ENCODE data around the gene RGS7. TPM values are rescaled to one million over a fixed set of nuclear protein-coding genes. Genes with fewer than 3 reads are reported as not detected.
"Not testable (repeated sequence)": the region's sequence is repeated elsewhere in the genome, so short reads cannot be mapped to it uniquely, and the experiment has no call there.

Gene RGS7
- polyA plus RNA-seq, 3 donors from 2014 or later = not detected

GRCh38 chr1:241235256-241235897, 121.6 kb downstream of the RGS7 start:
- Mint-ChIP-seq H3K9me3 (peaks cover 3 to 24% (median 7%) of the 10 kb centered on the region in 6 donors), H3K4me3 (no peak overlapping the region), H3K36me3 (no peaks in the 10 kb centered on the region), H3K27me3 (ENCODE audit: low read depth in 3 of 3) (peaks cover 0 to 2% (median 0%) of the 10 kb centered on the region in 3 donors), H3K27ac (no peak overlapping the region), H3K4me1 (no peaks in the 10 kb centered on the region)
- DNase-seq = no peak

DNA sequence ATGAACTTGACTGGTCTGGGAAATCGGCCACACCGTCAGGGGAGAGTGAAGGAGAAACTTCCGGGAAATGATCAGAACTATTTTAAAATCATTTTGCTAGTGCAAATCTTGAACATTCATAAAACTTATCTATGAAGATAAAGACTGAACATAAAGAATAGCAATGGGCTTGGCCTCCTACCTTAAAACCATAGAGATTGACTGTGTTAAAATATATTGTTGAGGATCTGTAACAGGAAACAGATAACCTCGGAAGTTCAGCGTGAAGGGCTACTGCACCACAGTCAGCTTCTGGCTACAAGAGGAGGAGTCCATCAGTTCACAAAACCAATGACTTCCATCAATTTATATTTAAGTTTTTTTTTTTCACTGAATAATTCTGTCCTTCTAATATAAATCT, 127.3 kb downstream of the RGS7 start:
- Mint-ChIP-seq H3K9me3 (peaks cover 0 to 18% (median 8%) of the 10 kb centered on the region in 6 donors), H3K4me3 (no peak overlapping the region), H3K36me3 (no peaks in the 10 kb centered on the region), H3K27ac (no peak overlapping the region), H3K4me1 (no peaks in the 10 kb centered on the region), H3K27me3 (ENCODE audit: low read depth in 3 of 3) (no peaks in the 10 kb centered on the region)
- no peak for DNase-seq

- no peak overlapping the region for H3K4me3 Mint-ChIP-seq
- H3K4me1 Mint-ChIP-seq = no peaks in the 10 kb centered on the region
- peaks cover 0 to 18% (median 8%) of the 10 kb centered on the region in 6 donors for H3K9me3 Mint-ChIP-seq
- H3K27ac Mint-ChIP-seq = no peak overlapping the region
- no peak for DNase-seq
- no peaks in the 10 kb centered on the region for H3K27me3 Mint-ChIP-seq (ENCODE audit: low read depth in 3 of 3)
- H3K36me3 Mint-ChIP-seq = no peaks in the 10 kb centered on the region
Measured at GRCh38 chr1:241229216-241229615, 127.8 kb downstream of the RGS7 start.

DNA sequence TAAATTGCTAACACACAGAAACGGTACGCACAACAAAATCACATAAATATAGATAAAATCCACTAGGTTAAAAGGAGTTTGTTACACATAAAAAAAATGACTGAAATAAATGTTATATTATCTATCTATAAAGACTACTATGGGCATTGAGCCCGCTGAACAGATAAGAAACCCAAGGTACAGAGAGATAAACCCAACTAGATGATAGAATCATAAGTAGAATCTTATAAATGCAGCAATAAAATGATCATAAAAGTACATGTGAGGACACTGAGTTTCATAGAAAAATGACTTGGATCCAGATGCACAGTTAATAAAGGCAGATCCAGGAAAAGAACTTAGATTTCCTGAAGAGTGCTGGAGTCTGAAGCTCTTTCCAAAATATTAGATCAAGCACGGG, 128.7 kb downstream of the RGS7 start:
- no peaks in the 10 kb centered on the region for H3K4me1 Mint-ChIP-seq
- H3K4me3 Mint-ChIP-seq = no peak overlapping the region
- H3K27me3 Mint-ChIP-seq (ENCODE audit: low read depth in 3 of 3) = no peaks in the 10 kb centered on the region
- H3K27ac Mint-ChIP-seq = no peak overlapping the region
- H3K9me3 Mint-ChIP-seq = peaks cover 0 to 19% (median 8%) of the 10 kb centered on the region in 6 donors
- DNase-seq = no peak
- H3K36me3 Mint-ChIP-seq = no peaks in the 10 kb centered on the region

- H3K4me1 Mint-ChIP-seq = no peaks in the 10 kb centered on the region
- H3K36me3 Mint-ChIP-seq = no peaks in the 10 kb centered on the region
- no peaks in the 10 kb centered on the region for H3K27me3 Mint-ChIP-seq (ENCODE audit: low read depth in 3 of 3)
- H3K4me3 Mint-ChIP-seq = no peak overlapping the region
- H3K27ac Mint-ChIP-seq = no peak overlapping the region
- no peak for DNase-seq
- H3K9me3 Mint-ChIP-seq = peaks cover 0 to 31% (median 7%) of the 10 kb centered on the region in 6 donors
Measured at GRCh38 chr1:241225741-241226140, 131.3 kb downstream of the RGS7 start.

- H3K4me3 Mint-ChIP-seq; H3K27ac Mint-ChIP-seq; H3K4me1 Mint-ChIP-seq; H3K27me3 Mint-ChIP-seq (ENCODE audit: low read depth in 3 of 3); H3K36me3 Mint-ChIP-seq; DNase-seq: not testable (repeated sequence)
- H3K9me3 Mint-ChIP-seq = peaks cover 3 to 30% (median 10%) of the 10 kb centered on the region in 6 donors
Measured at GRCh38 chr1:241224189-241224588, 132.8 kb downstream of the RGS7 start.

DNA sequence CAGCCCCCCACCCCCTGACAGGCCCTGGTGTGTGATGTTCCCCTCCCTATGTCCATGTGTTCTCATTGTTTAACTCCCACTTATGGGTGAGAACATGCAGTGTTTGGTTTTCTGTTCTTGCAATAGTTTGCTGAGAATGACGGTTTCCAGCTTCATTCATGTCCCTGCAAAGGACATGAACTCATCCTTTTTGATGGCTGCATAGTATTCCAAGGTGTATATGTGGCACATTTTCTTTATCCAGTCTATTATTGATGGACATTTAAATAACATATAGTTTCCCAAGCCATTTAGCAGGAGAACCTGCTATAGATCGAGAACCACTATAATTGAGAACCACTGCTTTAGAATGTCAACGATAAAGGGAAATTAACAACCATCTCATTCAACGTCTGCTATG, 134.2 kb downstream of the RGS7 start:
- H3K9me3 Mint-ChIP-seq = peaks cover 4 to 29% (median 12%) of the 10 kb centered on the region in 6 donors
- H3K4me1 Mint-ChIP-seq; H3K27ac Mint-ChIP-seq; DNase-seq; H3K36me3 Mint-ChIP-seq; H3K27me3 Mint-ChIP-seq (ENCODE audit: low read depth in 3 of 3); H3K4me3 Mint-ChIP-seq: not testable (repeated sequence)

- Mint-ChIP-seq H3K27ac (no peak overlapping the region), H3K27me3 (ENCODE audit: low read depth in 3 of 3) (no peaks in the 10 kb centered on the region), H3K4me1 (no peaks in the 10 kb centered on the region), H3K36me3 (no peaks in the 10 kb centered on the region), H3K9me3 (peaks cover 4 to 35% (median 12%) of the 10 kb centered on the region in 6 donors), H3K4me3 (no peak overlapping the region)
- no peak for DNase-seq
Measured at GRCh38 chr1:241221319-241221718, 135.7 kb downstream of the RGS7 start.

GRCh38 chr1:241220913-241221312, 136.1 kb downstream of the RGS7 start:
- not testable (repeated sequence) for H3K4me1 Mint-ChIP-seq; DNase-seq; H3K27me3 Mint-ChIP-seq (ENCODE audit: low read depth in 3 of 3); H3K36me3 Mint-ChIP-seq; H3K4me3 Mint-ChIP-seq; H3K27ac Mint-ChIP-seq
- H3K9me3 Mint-ChIP-seq = peaks cover 4 to 34% (median 12%) of the 10 kb centered on the region in 6 donors

DNA sequence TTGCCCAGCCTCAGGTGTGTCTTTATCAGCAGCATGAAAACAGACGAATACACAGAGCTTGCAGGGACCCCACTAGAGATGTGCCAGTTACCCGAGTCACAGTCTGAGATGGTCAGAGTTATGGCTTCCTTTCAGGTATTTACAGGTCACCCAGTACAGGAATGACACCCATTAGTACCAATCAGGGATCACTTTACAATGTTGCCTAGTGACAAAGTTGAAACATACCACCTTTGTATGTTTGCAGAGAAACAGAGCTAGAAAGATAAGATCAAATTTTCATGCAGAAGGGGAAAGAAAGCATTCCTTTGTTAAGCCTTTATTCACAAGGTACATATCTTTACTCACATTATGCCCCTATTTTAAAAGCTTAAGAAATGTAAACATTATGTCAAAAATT, 137.6 kb downstream of the RGS7 start:
- H3K9me3 Mint-ChIP-seq = peaks cover 5 to 38% (median 11%) of the 10 kb centered on the region in 6 donors
- no peak overlapping the region for H3K4me3 Mint-ChIP-seq
- H3K36me3 Mint-ChIP-seq = no peaks in the 10 kb centered on the region
- H3K27ac Mint-ChIP-seq = no peak overlapping the region
- no peak for DNase-seq
- H3K4me1 Mint-ChIP-seq = no peaks in the 10 kb centered on the region
- peaks cover 0 to 1% (median 0%) of the 10 kb centered on the region in 3 donors for H3K27me3 Mint-ChIP-seq (ENCODE audit: low read depth in 3 of 3)

DNA sequence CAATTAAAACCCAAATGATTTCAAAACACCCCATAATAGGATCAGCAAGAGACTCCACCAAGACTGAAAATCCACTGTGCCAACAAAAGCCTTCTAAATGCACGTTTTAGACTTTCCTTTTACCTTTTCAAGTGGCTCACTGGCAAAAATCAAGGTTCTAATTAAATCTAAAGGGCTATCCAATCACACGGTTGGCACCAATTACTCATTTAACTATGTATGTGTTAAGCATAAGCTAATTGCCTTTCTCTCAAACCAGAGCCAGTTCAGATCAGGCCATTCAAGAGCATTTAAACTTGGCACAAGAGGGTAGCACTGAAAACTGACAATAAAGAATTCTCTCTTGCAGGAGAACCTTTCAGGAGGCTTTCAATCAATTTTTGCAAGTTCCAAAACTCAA, 139.5 kb downstream of the RGS7 start:
- H3K4me3 Mint-ChIP-seq = no peak overlapping the region
- DNase-seq = no peak
- H3K27ac Mint-ChIP-seq = no peak overlapping the region
- H3K27me3 Mint-ChIP-seq (ENCODE audit: low read depth in 3 of 3) = peaks cover 0 to 2% (median 0%) of the 10 kb centered on the region in 3 donors
- H3K36me3 Mint-ChIP-seq = no peaks in the 10 kb centered on the region
- no peaks in the 10 kb centered on the region for H3K4me1 Mint-ChIP-seq
- peaks cover 6 to 28% (median 10%) of the 10 kb centered on the region in 6 donors for H3K9me3 Mint-ChIP-seq

DNA sequence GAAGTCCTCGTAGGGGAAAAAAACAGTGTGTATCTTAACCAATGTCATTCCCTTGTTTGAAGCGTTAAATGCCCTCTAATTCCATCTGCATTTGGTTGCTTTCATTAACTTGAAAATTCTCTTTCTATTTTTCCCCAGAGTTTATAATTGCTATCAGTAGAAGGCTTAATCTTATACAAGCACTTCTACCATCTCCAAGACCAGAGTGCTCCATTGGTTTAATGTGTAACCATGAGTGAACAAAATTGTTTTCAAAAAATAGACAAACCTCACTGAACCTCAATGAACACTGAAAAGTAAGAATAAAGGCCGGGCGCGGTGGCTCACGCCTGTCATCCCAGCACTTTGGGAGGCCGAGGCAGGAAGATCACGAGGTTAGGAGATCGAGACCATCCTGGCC, 141.3 kb downstream of the RGS7 start:
- H3K27ac Mint-ChIP-seq = no peak overlapping the region
- peaks cover 0 to 2% (median 0%) of the 10 kb centered on the region in 3 donors for H3K27me3 Mint-ChIP-seq (ENCODE audit: low read depth in 3 of 3)
- H3K36me3 Mint-ChIP-seq = no peaks in the 10 kb centered on the region
- no peak for DNase-seq
- H3K4me3 Mint-ChIP-seq = no peak overlapping the region
- H3K4me1 Mint-ChIP-seq = no peaks in the 10 kb centered on the region
- H3K9me3 Mint-ChIP-seq = peaks cover 2 to 27% (median 8%) of the 10 kb centered on the region in 6 donors

DNA sequence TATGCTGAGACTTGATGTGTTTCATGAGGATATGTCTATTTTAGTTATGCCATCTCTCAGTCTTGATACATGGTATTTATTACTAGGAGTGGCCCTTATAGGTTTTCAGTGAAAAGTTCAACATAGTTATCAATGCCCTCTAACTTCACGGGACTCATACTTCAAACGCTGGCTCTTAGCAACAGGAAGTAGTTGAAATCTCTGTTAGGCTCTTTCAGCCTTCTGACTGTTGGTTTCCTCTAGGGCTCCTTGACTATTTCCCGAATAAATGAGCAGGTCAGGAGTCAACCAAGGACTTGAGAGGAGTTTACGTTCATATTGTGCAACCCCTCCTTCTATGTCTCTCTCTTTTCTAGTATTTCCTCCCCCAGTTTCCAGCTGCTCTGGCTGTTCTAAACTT, 141.8 kb downstream of the RGS7 start:
- Mint-ChIP-seq H3K4me3 (no peak overlapping the region), H3K9me3 (peaks cover 2 to 27% (median 9%) of the 10 kb centered on the region in 6 donors), H3K27ac (no peak overlapping the region), H3K27me3 (ENCODE audit: low read depth in 3 of 3) (peaks cover 0 to 2% (median 0%) of the 10 kb centered on the region in 3 donors), H3K4me1 (no peaks in the 10 kb centered on the region), H3K36me3 (no peaks in the 10 kb centered on the region)
- no peak for DNase-seq

- Mint-ChIP-seq H3K36me3 (no peaks in the 10 kb centered on the region), H3K9me3 (peaks cover 2 to 27% (median 6%) of the 10 kb centered on the region in 6 donors), H3K27ac (no peak overlapping the region), H3K4me3 (no peak overlapping the region), H3K27me3 (ENCODE audit: low read depth in 3 of 3) (peaks cover 0 to 2% (median 0%) of the 10 kb centered on the region in 3 donors), H3K4me1 (no peaks in the 10 kb centered on the region)
- DNase-seq = no peak
Measured at GRCh38 chr1:241213139-241213538, 143.9 kb downstream of the RGS7 start.

GRCh38 chr1:241212628-241213027, 144.4 kb downstream of the RGS7 start:
- no peaks in the 10 kb centered on the region for H3K36me3 Mint-ChIP-seq
- no peak overlapping the region for H3K27ac Mint-ChIP-seq
- no peaks in the 10 kb centered on the region for H3K4me1 Mint-ChIP-seq
- no peak for DNase-seq
- H3K27me3 Mint-ChIP-seq (ENCODE audit: low read depth in 3 of 3) = peaks cover 0 to 2% (median 0%) of the 10 kb centered on the region in 3 donors
- peaks cover 2 to 30% (median 6%) of the 10 kb centered on the region in 6 donors for H3K9me3 Mint-ChIP-seq
- no peak overlapping the region for H3K4me3 Mint-ChIP-seq

All from immature natural killer cell (primary cell).